ENCODE data around the gene DHRS9.

Gene DHRS9

GRCh38 chr2:169093535-169093934 is 24.2 kb downstream of the DHRS9 start:
- no peak overlapping the region for H3K4me3 ChIP-seq (ENCODE audit: insufficient read depth, low read depth, low read length)
- no peaks in the 10 kb centered on the region for H3K36me3 ChIP-seq (ENCODE audit: control insufficient read depth, insufficient read depth, low read length)
- H3K9me3 ChIP-seq (ENCODE audit: control insufficient read depth, low read length) = no peaks in the 10 kb centered on the region
- H3K27ac ChIP-seq (ENCODE audit: insufficient read depth, low read depth, low read length, poor library complexity, severe bottlenecking) = no peak overlapping the region
- H3K4me1 ChIP-seq (ENCODE audit: control insufficient read depth, insufficient read depth, low read length) = no peaks in the 10 kb centered on the region
- H3K27me3 ChIP-seq (ENCODE audit: control insufficient read depth, insufficient read depth, low read length, poor library complexity, severe bottlenecking) = peaks cover 69% of the 10 kb centered on the region
- 96 to 100% methylated on average over 2 of the region's 2 CpGs for WGBS, 2 experiments

GRCh38 chr2:169094676-169095075 is 25.3 kb downstream of the DHRS9 start:
- H3K4me3 ChIP-seq (ENCODE audit: insufficient read depth, low read depth, low read length) = no peak overlapping the region
- no peaks in the 10 kb centered on the region for H3K36me3 ChIP-seq (ENCODE audit: control insufficient read depth, insufficient read depth, low read length)
- H3K27ac ChIP-seq (ENCODE audit: insufficient read depth, low read depth, low read length, poor library complexity, severe bottlenecking) = no peak overlapping the region
- peaks cover 71% of the 10 kb centered on the region for H3K27me3 ChIP-seq (ENCODE audit: control insufficient read depth, insufficient read depth, low read length, poor library complexity, severe bottlenecking)
- WGBS, 2 experiments = 44 to 100% methylated on average over 1 of the region's 1 CpG
- H3K9me3 ChIP-seq (ENCODE audit: control insufficient read depth, low read length) = no peaks in the 10 kb centered on the region
- H3K4me1 ChIP-seq (ENCODE audit: control insufficient read depth, insufficient read depth, low read length) = no peaks in the 10 kb centered on the region

- no peaks in the 10 kb centered on the region for H3K4me1 ChIP-seq (ENCODE audit: control insufficient read depth, insufficient read depth, low read length)
Measured at GRCh38 chr2:169095621-169096105, 26.3 kb downstream of the DHRS9 start.

GRCh38 chr2:169104848-169105247 is 35.5 kb downstream of the DHRS9 start:
- Histone ChIP-seq H3K27ac (ENCODE audit: insufficient read depth, low read depth, low read length, poor library complexity, severe bottlenecking) (no peak overlapping the region), H3K27me3 (ENCODE audit: control insufficient read depth, insufficient read depth, low read length, poor library complexity, severe bottlenecking) (no peaks in the 10 kb centered on the region), H3K4me3 (ENCODE audit: insufficient read depth, low read depth, low read length) (no peak overlapping the region), H3K36me3 (ENCODE audit: control insufficient read depth, insufficient read depth, low read length) (no peaks in the 10 kb centered on the region), H3K4me1 (ENCODE audit: control insufficient read depth, insufficient read depth, low read length) (no peaks in the 10 kb centered on the region), H3K9me3 (ENCODE audit: control insufficient read depth, low read length) (no peaks in the 10 kb centered on the region)
- WGBS, 2 experiments = 100% methylated on average over 1 of the region's 1 CpG

More at GRCh38 chr2:169095621-169096105, 26.3 kb downstream of the DHRS9 start:
- no peak overlapping the region for H3K27ac ChIP-seq (ENCODE audit: insufficient read depth, low read depth, low read length, poor library complexity, severe bottlenecking)
- 95% methylated on average over 4 to 5 of the region's 5 CpGs for WGBS, 2 experiments
- H3K27me3 ChIP-seq (ENCODE audit: control insufficient read depth, insufficient read depth, low read length, poor library complexity, severe bottlenecking) = peaks cover 71% of the 10 kb centered on the region
- no peaks in the 10 kb centered on the region for H3K36me3 ChIP-seq (ENCODE audit: control insufficient read depth, insufficient read depth, low read length)
- H3K9me3 ChIP-seq (ENCODE audit: control insufficient read depth, low read length) = no peaks in the 10 kb centered on the region
- no peak overlapping the region for H3K4me3 ChIP-seq (ENCODE audit: insufficient read depth, low read depth, low read length)

- H3K9me3 ChIP-seq (ENCODE audit: control insufficient read depth, low read length) = no peaks in the 10 kb centered on the region
- H3K4me3 ChIP-seq (ENCODE audit: insufficient read depth, low read depth, low read length) = no peak overlapping the region
- WGBS, 2 experiments = 100% methylated on average over 1 of the region's 1 CpG; no CpG with 5 or more reads in 1 of the 2 experiments
- H3K27me3 ChIP-seq (ENCODE audit: control insufficient read depth, insufficient read depth, low read length, poor library complexity, severe bottlenecking) = no peaks in the 10 kb centered on the region
- peaks cover 3% of the 10 kb centered on the region for H3K4me1 ChIP-seq (ENCODE audit: control insufficient read depth, insufficient read depth, low read length)
- H3K36me3 ChIP-seq (ENCODE audit: control insufficient read depth, insufficient read depth, low read length) = no peaks in the 10 kb centered on the region
- H3K27ac ChIP-seq (ENCODE audit: insufficient read depth, low read depth, low read length, poor library complexity, severe bottlenecking) = no peak overlapping the region
Measured at GRCh38 chr2:169105476-169105875, 36.1 kb downstream of the DHRS9 start.

GRCh38 chr2:169106134-169106533 is 36.8 kb downstream of the DHRS9 start:
- Histone ChIP-seq H3K4me1 (ENCODE audit: control insufficient read depth, insufficient read depth, low read length) (peaks cover 9% of the 10 kb centered on the region), H3K27ac (ENCODE audit: insufficient read depth, low read depth, low read length, poor library complexity, severe bottlenecking) (no peak overlapping the region), H3K36me3 (ENCODE audit: control insufficient read depth, insufficient read depth, low read length) (no peaks in the 10 kb centered on the region), H3K9me3 (ENCODE audit: control insufficient read depth, low read length) (no peaks in the 10 kb centered on the region), H3K27me3 (ENCODE audit: control insufficient read depth, insufficient read depth, low read length, poor library complexity, severe bottlenecking) (no peaks in the 10 kb centered on the region), H3K4me3 (ENCODE audit: insufficient read depth, low read depth, low read length) (no peak overlapping the region)
- 90 to 100% methylated on average over 2 of the region's 2 CpGs for WGBS, 2 experiments

- Histone ChIP-seq H3K9me3 (ENCODE audit: control insufficient read depth, low read length) (no peaks in the 10 kb centered on the region), H3K27me3 (ENCODE audit: control insufficient read depth, insufficient read depth, low read length, poor library complexity, severe bottlenecking) (no peaks in the 10 kb centered on the region), H3K36me3 (ENCODE audit: control insufficient read depth, insufficient read depth, low read length) (no peaks in the 10 kb centered on the region), H3K4me3 (ENCODE audit: insufficient read depth, low read depth, low read length) (no peak overlapping the region), H3K27ac (ENCODE audit: insufficient read depth, low read depth, low read length, poor library complexity, severe bottlenecking) (no peak overlapping the region), H3K4me1 (ENCODE audit: control insufficient read depth, insufficient read depth, low read length) (peaks cover 9% of the 10 kb centered on the region)
- WGBS, 2 experiments = 93 to 99% methylated on average over 4 to 6 of the region's 6 CpGs
Measured at GRCh38 chr2:169106563-169107545, 37.5 kb downstream of the DHRS9 start.

- H3K9me3 ChIP-seq (ENCODE audit: control insufficient read depth, low read length) = no peaks in the 10 kb centered on the region
- H3K4me3 ChIP-seq (ENCODE audit: insufficient read depth, low read depth, low read length) = no peak overlapping the region
- WGBS, 2 experiments = 90 to 92% methylated on average over 2 of the region's 2 CpGs
- H3K4me1 ChIP-seq (ENCODE audit: control insufficient read depth, insufficient read depth, low read length) = peaks cover 9% of the 10 kb centered on the region
- H3K27ac ChIP-seq (ENCODE audit: insufficient read depth, low read depth, low read length, poor library complexity, severe bottlenecking) = no peak overlapping the region
- no peaks in the 10 kb centered on the region for H3K36me3 ChIP-seq (ENCODE audit: control insufficient read depth, insufficient read depth, low read length)
- no peaks in the 10 kb centered on the region for H3K27me3 ChIP-seq (ENCODE audit: control insufficient read depth, insufficient read depth, low read length, poor library complexity, severe bottlenecking)
Measured at GRCh38 chr2:169107645-169108044, 38.3 kb downstream of the DHRS9 start.

GRCh38 chr2:169108099-169108884 is 38.9 kb downstream of the DHRS9 start:
- Histone ChIP-seq H3K4me3 (ENCODE audit: insufficient read depth, low read depth, low read length) (no peak overlapping the region), H3K27ac (ENCODE audit: insufficient read depth, low read depth, low read length, poor library complexity, severe bottlenecking) (no peak overlapping the region), H3K27me3 (ENCODE audit: control insufficient read depth, insufficient read depth, low read length, poor library complexity, severe bottlenecking) (no peaks in the 10 kb centered on the region), H3K36me3 (ENCODE audit: control insufficient read depth, insufficient read depth, low read length) (no peaks in the 10 kb centered on the region), H3K4me1 (ENCODE audit: control insufficient read depth, insufficient read depth, low read length) (peaks cover 9% of the 10 kb centered on the region), H3K9me3 (ENCODE audit: control insufficient read depth, low read length) (no peaks in the 10 kb centered on the region)
- 80 to 90% methylated on average over 2 to 3 of the region's 3 CpGs for WGBS, 2 experiments

All from ectodermal cell (in vitro differentiated cells).